Measurements from ENCODE around the gene RASGEF1C.

The RASGEF1C gene

DNA sequence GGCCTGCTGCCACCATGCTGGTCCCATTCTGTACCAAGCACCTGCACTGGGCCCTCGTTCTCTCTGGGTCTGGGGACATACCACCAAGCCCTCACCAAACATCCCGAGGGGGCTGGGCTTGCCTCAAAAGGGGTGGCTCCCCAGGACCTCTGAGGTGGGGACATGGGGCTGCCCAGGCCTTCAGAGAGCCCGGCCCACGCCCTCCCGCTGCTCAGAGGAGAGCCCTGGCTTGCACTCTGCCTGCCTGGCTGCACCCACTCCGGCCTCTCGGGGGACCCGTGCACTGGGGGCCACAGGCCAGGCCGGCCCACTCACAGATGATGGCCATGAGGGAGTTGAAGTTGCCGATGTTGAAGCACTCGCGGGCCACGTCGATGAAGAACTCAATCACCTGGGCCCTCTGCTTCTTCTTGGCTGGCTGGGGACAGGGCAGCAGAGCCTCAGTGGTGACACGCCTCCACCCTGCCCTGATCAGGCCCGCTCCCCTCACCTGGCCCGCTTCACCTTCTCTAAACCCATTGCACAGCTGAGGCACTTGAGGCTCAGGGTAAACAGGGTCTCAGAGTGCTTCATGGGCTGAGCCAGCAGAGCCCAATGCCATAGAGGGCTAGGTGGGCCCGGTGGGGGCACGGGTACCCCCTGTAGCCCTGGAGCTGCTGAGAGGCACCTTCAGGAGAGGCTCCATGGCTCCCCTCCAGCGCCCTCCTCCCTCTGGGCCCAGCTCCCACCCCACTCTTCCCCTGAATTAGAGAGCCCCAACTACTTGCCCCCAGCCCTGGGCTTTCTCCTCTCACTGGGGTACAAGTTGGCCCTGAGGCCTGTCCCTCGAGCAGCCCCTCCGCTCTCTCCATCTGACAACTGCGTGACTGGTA, 89.7 kb downstream of the RASGEF1C start:
- no peak for DNase-seq (ENCODE audit: low read depth in 2 of 2)

DNA sequence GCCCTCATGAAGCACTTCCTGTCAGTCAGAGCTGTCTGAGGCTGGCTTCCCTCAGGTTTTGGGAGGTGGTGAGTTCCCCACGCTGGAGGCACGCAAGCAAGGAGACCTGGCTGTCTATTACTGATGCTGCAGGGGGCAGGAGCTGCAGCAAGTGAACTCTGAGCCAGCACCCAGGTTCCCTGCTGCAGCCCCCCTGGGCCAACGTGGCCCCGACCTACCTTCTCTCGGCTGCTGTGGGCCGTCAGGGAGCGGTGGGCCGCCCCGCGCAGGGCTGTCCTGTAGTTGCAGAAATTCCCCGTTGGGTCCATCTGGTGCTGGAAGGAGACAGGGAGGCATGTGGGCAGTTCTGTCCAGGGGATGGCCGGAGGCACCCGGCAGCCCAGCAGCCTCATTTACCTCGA, 90.6 kb downstream of the RASGEF1C start:
- DNase-seq (ENCODE audit: low read depth in 2 of 2): no peak

DNA sequence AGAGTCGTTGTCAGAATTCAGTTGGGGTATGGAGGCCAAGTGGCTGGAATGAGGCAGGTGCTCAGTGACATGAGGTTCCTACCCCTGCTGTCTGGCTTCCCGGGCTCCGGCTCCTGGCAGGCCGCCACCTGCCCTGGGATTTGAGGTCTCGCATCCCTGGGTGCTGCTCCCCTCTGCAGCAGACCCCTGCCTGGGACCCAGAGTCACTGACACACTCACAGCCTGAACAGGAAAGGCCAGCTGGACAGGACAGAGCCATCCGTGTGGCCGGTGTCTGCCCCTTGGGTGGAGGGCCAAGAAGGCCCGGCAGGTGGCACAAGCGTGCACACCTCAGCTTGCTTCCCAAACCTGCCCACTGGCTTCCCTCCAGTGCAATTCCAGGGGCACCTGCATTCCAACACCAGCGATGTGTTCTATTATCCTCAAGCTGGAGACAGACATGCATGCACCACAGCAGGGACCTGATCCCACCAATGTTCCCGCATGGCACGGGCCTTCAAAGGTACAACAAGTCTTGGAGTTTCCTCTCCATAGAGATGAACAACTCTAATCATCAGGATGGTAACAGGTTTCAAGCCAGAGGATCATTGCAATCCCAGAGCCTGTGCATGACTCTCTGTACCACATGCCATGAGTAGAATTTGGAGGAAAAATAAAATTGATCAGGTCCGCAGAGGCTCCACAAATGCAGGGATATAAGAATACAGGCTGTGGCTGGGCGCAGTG, 91.8 kb downstream of the RASGEF1C start:
- DNase-seq (ENCODE audit: low read depth in 2 of 2): no peak

DNA sequence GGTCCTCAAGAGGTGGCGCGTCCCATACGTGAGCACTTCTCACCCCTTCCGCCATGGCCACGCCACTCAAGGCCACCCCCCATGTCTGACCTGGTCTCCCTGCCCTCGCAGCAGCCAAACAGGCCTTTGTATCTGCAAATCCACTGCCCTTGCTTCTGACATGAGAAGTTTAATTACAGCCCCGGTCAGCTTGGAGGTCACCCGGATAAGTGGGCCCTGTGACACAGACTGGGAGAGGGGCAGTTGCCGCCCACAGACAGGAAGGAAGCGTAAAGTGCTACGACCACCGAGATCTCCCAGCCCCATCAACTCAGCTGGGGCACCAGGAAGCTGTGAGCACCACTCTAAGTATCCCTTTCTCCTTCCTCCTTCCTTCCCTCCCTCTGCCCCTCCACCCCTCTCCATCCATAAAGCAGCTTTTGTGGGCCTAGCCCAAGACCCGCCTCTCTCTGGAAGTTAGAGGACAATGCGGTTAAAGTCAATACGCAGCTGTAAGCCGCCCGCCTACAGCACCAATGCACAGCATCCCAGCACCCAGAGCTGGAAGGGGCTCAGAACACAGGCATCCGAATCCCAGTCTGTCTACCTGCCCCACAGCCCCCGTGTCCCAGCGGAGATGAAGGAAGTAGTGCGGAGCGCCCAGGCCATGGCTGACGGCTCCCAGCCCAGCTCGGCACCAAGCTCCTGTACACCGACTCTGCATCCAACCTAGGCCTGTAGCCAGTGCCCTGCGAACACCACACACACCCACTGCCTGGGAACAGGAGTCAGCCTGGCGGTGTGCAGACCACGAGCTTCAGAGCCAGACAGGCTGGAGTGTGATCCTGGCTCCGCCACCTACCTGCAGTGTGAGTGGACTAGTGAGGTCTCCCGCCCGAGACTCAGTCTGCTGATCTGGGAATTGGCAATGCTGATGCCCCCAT, 92.7 kb downstream of the RASGEF1C start:
- no peak for DNase-seq (ENCODE audit: low read depth in 2 of 2)

DNA sequence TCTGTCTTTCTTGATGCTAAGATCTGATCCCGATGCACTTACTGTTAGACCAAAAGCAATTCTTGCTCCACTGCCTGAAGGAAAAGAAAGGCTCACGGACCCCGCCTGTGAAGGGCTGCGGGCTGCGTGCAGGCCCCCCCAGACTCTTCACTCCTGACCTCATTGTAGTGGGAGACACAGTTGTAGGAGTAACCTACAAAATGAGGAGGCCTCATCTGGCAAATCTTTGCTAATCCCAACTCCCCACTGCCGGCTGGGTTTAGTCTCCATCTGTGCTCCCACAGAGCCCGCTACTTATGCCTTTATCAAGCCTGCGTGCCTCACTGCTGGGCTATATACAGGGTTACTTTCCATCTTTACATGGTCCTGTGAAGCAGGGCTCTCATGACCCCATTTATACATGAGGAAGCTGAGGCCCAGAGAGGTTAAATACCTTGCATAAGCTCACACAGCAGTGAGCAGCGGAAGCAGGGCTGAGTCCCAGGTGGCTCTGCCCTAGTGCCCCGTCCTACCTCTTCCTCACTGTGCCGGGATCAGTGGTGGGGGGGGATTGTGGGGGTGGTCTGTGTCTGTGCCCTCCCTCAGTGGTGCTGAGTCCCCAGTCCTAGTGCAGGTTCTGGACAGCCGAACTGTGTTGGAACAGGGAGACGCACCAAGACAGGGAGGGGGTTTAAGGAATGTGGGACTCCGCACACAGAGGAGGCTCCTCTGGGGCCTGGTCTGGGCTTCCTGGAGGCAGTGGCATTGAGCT, 93.5 kb downstream of the RASGEF1C start:
- no peak for DNase-seq (ENCODE audit: low read depth in 2 of 2)

DNA sequence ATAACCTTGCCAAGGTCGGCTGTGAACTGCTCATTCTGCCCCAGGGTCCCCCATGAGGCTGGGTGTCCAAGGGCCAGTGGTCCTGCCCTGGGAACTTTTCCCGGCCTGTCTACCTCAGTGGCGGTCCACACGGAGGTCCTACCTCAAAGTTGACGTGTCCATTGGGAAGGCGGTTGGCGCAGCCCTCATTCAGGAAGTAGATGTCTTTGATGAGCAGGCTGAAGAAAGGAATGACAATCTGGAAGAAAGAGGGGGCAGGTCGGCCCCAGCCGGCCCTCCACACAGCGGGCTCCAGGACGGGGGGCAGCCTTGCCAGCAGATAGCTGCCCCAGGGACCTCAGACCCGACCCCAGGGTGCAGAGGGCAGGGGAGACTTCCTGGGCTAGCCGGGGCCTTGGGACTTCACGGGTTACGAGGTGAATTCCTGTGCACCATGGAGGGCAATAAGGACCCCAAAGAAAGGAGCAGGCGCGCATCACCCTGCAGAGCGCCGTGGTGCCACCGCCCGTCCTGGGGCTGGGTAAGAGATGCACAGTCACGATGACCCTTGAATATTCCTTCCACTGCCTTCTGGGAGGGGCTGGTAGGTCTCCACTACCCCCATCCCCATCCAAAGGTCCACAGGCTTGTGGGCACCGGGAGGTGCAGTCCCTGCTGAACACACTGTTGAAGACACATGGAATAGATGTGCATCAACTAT, 94.6 kb downstream of the RASGEF1C start:
- DNase-seq (ENCODE audit: low read depth in 2 of 2): no peak

DNA sequence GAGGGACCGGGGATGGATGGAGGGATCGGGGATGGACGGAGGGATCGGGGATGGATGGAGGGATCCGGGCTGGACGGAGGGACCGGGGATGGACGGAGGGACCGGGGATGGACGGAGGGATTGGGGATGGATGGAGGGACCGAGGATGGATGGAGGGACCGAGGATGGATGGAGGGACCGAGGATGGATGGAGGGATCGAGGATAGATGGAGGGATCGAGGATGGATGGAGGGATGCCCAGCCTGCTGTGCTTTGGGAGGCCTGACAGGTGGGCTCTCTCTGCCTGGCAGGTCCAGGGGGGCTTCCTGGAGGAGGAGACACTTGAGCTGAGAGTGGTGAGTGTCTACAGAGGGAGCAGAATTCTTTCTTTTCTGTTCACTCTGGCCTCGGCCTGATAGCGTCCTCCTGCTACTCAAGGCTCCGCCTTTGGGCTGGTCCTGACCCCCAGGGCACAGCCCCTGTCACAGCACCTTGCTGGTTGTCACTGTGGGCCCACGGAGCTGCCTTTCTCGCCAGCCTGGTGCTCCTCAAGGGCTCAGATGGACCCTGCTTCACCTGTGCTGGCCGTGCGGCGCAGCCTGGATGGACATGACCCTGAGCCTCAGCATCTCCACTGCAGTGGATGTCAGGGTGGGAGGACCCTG, 95.2 kb downstream of the RASGEF1C start:
- no peak for DNase-seq (ENCODE audit: low read depth in 2 of 2)

DNA sequence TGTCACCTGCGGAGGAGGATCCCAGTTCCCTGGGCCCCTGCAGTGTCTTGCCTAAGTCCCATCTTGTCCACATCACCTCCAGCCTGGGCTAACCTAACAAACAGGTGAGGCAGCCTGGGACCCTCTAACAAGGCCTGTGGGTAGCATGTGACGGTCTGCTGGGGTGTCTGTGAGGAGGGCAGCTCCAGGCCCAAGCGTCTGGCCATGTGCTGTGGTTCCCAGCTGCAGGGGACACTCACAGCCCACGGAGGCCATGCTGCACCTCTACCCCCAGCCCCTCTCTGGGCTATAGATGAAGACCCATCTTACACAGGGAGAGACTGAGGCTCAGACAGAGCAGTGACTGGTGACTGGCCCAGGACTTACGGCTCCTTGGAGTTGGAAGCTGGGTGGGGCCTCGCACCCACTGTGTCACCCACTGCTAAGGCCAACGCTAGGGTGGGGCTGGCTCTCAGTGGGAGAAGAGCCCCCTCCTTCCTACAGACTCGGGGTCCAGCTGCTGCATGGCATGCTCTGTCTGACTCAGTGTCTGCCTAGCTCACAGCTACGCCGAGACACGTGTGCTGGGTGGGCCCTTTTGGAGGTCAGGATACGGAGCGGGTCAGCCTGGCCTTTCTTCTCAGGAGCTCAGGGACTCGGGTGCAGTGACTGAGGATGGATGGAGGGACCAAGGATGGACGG, 96.7 kb downstream of the RASGEF1C start:
- DNase-seq (ENCODE audit: low read depth in 2 of 2): no peak

DNA sequence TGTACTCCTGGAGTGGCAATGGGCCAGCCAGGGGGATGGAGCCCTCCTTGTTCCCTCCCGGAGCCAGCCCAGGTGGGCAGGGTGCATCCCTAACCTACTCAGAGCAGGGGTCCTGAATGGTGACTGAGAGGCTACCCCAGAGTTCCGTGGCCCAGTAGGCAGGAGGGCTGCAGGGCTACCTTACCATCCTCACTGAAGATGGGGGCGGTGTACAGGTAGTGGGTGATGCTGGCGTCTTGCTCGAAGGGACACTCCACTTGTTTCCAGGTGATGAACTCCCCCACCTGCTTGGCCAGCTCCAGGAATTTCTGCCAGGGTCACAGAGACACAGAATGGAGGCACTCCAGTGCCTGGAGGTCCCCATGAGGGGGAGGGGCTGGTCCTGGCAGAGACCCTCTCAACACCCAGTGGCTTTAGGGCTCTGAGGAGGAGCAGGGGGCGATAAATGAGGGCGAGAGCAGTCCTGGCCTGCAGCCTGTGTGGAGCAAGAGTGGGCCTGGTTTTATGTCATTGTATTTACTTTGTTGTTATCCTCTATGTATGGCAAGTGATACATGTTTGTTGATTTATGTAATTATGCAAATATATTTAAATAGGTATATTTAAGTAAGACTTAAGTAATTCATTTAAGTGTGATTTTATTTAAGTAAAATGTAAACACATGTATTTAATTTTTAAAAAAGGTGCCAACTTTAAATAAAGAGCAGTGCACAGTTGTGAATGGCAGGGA, 97.6 kb downstream of the RASGEF1C start:
- no peak for DNase-seq (ENCODE audit: low read depth in 2 of 2)

DNA sequence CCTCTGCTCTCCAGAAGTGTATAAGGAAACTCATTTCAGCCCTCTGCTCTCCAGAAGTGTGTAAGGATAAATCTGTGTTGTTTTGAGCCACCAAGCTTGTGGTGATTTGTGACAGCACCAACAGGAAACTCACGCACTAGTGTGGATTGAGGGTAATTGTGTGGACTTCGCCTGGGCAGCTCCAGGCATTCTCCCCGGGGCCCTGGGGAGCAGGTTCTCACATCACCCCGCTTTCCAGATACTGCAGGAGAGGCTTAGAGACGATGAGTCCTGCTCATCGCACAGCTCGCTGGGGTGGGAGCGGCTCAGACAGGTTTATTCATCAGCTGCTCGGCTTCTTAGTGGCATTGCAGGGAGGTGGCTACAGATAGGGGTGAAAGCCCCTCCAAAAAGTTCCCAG, 99.1 kb downstream of the RASGEF1C start:
- DNase-seq (ENCODE audit: low read depth in 2 of 2): no peak

DNA sequence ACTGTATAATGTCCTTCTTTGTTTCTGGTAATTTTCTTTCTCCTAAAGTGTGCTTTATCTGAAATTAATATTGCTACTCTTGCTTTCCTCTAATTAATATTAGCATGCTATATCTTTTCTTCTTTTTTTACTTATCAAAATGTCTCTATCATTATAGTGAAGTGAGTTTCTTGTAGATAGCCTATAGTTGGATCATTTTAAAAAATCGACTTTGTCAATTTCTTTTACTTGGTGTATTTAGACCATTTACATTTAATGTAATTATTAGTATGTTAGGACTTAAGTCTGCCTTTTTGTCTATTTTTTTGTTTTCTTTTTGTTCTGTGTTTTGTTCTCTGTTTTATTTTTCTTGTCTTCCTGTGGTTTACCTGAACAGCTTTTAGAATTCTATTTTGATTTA, 102.0 kb downstream of the RASGEF1C start:
- no peak for DNase-seq (ENCODE audit: low read depth in 2 of 2)

DNA sequence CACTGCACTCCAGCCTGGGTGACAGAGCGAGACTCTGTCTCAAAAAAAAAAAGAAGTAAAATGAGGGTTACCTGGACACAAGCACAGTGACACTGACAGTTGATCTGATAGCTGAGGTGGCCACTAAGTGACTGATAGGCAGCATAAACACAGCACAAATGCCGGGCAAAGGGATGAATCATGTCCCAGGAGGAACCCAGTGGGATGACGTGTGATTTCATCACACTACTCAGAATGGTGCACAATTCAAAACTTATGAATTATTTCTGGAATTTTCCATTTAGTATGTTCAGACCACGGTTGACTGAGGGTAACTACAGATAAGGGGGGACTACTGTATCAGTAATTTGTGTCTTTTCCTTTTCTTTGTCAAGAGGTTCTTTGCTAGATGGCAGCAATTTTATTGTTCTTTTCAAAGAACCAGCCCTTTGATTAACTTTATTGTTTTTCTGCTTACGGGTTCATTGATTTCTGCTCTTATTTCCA, 103.1 kb downstream of the RASGEF1C start:
- no peak for DNase-seq (ENCODE audit: low read depth in 2 of 2)

DNA sequence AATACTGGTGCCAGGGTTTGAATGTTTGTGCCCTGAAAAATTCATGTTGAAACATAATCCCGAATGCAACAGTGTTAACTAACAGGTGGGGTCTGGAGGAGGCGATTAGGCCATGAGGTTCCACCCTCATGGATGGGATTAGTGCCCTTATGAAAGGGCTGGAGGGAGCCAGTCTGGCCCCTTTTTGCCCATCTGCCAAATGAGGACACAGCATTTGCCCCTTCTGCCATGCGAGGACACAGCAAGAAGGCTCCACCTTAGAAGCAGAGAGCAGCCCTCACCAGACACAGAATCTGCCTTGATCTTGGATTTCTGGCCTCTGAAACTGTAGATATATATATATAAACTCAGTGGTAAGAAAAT, 104.9 kb downstream of the RASGEF1C start:
- DNase-seq (ENCODE audit: low read depth in 2 of 2): no peak

DNA sequence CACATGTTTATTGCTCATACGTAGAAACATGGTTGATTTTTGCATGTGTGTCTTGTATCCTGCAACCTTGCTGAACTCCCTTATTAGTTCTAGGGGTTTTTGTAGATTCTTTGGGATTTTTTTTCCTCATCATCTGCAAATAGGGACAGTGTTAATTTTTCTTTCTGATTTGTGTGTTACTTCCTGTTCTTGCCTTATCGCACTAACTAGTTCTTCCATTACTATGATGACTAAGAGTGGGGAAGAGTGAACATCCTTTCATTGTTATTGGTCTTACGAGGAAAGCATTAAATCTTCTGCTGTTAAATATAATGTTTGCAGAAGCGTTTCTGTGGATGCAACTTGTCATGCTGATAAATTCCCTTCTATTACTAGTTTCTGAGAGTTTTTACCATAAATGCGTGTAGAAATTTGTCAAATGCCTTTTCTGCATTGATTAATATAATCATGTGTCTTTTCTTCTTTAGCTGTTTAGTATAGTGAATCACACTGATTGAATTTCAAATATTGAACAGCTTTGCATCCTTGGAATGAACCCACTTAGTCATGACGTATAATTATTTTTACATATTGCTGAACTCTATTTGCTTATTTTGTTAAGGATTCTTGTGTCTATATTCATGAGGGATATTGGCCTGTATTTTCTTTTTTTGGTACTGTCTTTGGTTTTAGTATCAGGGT, 105.4 kb downstream of the RASGEF1C start:
- no peak for DNase-seq (ENCODE audit: low read depth in 2 of 2)

DNA sequence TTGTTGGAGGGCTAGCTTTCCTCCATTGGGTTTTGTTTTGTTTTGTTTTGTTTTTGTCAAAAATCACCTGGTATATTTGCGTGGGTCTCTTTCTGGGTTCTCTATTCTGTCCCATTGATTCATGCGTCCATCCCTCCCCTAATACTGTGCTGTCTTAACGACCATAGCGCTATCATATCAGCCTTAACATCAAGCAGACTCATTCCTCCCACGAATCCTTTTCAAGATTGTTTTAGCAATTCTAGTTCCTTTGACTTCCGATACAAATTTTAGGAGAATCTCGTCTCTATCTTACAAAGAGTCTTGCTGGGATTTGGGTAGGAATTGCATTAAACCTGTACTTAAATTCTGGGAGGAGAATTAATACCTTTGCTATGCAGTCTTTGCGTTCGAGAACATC, 106.4 kb downstream of the RASGEF1C start:
- no peak for DNase-seq (ENCODE audit: low read depth in 2 of 2)

DNA sequence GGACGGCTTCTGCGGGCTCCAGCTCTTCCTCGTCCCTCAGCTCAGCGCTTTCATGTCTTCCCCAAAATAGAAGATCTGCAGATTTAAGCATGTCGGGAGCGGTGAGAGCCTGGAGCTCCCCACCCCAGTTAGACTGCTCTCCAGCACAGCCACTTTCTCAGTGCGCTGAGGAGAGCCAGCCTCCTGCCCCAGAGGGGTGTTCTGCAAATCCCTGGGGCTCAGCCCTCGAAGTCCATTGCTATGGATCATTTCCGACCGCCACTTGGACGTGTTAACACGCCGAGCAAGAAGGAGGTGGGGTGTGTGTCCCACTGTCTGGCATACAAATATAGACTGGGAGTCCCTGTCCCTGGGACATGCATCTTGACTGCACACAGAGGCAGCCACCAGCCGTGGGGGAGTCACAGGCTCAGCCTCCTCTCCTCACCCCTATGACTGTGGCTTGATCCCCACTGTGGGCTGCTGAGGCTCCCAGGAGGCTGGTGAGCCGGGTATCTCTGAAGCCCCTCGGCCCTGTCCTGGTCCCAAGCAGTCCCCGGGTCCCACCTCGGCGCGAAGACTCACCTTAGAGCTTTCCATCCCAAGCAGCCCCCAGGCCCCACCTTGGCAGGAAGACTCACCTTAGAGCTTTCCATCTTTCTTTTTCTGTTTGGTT, 107.4 kb downstream of the RASGEF1C start:
- no peak for DNase-seq (ENCODE audit: low read depth in 2 of 2)

DNA sequence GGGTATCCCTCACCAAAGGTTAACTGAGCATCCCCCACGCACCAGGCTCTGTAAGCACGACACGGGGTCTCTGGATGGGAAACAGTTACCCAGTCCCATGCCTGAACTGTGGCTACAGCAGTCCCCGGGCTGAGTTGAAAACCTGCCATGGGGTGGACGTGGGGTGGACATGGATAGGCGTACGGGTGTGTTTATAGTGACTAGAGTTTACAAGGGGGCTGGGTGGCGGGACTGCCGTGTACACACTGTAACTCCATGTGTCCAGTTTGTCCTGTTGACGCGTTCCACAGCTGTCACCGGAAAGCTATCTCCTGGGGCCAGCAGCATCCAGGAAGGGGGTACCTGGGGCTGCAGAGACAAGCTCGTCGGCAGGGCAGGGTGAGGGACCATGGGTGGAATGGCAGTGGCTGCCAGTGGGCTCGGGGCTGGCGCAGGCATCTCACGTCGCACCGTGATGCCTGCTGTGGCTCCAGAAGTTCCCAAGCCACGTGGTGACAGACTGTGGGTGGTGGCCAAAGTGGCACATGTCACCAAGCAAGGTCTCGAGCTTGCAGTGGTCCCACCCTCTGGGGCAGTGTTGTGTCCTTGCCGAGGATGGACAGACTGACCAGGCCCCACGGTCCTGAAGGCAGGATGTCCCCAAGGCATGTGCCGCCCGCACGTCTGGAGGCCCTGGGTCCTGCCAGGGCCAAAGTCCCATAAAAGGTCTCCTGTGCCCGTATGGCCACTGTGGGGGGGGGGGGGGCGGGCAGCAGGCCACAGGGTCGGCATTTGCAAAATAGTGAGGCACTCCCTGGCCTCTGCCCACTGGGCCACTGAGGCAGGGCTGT, 108.2 kb downstream of the RASGEF1C start:
- DNase-seq (ENCODE audit: low read depth in 2 of 2): no peak
